Stimulated activated memory B cell treated with anti-CD40 and anti-IgM and Interleukin-4, amounts not matched to agents 10 μg/mL and 1 μg/mL and 100 μg/mL, for 72 hours (primary cell): ENCODE data around the gene KCNT2.

ENCODE experiments used
- ATAC-seq: fragments of 150-1000 bp; cut with Tn5 transposase; 2 replicates; pipeline ENCODE4 v1.10.0; 2021
- H3K27ac Mint-ChIP-seq: one replicate; pipeline ENCODE4 v1.8.0; 2022; ENCODE audit warnings: mild to moderate bottlenecking, mixed read lengths
- H3K27me3 Mint-ChIP-seq: one replicate; pipeline ENCODE4 v1.8.0; 2022; ENCODE audit warnings: mixed read lengths
- H3K36me3 Mint-ChIP-seq: one replicate; pipeline ENCODE4 v1.8.0; 2022; ENCODE audit warnings: mixed read lengths
- H3K4me1 Mint-ChIP-seq: one replicate; pipeline ENCODE4 v1.8.0; 2022; ENCODE audit warnings: mixed read lengths
- H3K4me3 Mint-ChIP-seq: one replicate; pipeline ENCODE4 v1.8.0; 2022; ENCODE audit warnings: mild to moderate bottlenecking, moderate library complexity, mixed read lengths
- H3K9me3 Mint-ChIP-seq: one replicate; pipeline ENCODE4 v1.8.0; 2022; ENCODE audit warnings: mixed read lengths

KCNT2 gene

GRCh38 chr1:196609370-196609737 lies 1.1 kb upstream of the KCNT2 start:
- Mint-ChIP-seq H3K9me3 (peaks cover 10% of the 10 kb centered on the region), H3K4me1 (no peaks in the 10 kb centered on the region), H3K27ac (no peak overlapping the region), H3K36me3 (no peaks in the 10 kb centered on the region), H3K4me3 (no peak overlapping the region), H3K27me3 (peaks cover 11% of the 10 kb centered on the region)
- ATAC-seq = no peak

- Mint-ChIP-seq H3K4me3 (no peak overlapping the region), H3K27me3 (peaks cover 11% of the 10 kb centered on the region), H3K27ac (no peak overlapping the region), H3K9me3 (peaks cover 9% of the 10 kb centered on the region), H3K36me3 (no peaks in the 10 kb centered on the region), H3K4me1 (no peaks in the 10 kb centered on the region)
- ATAC-seq = no peak
Measured at GRCh38 chr1:196607981-196608380, 259 bp downstream of the KCNT2 start.

GRCh38 chr1:196603651-196604050 lies 4.6 kb downstream of the KCNT2 start:
- Mint-ChIP-seq H3K27ac (no peak overlapping the region), H3K4me3 (no peak overlapping the region), H3K9me3 (peaks cover 6% of the 10 kb centered on the region), H3K27me3 (peaks cover 11% of the 10 kb centered on the region), H3K4me1 (no peaks in the 10 kb centered on the region), H3K36me3 (no peaks in the 10 kb centered on the region)
- ATAC-seq = no peak

- no peak overlapping the region for H3K4me3 Mint-ChIP-seq
- H3K27me3 Mint-ChIP-seq = no peaks in the 10 kb centered on the region
- peaks cover 3% of the 10 kb centered on the region for H3K9me3 Mint-ChIP-seq
- no peaks in the 10 kb centered on the region for H3K4me1 Mint-ChIP-seq
- no peak for ATAC-seq
- H3K36me3 Mint-ChIP-seq = no peaks in the 10 kb centered on the region
- H3K27ac Mint-ChIP-seq = no peak overlapping the region
Measured at GRCh38 chr1:196598942-196599748, 9.1 kb downstream of the KCNT2 start.

- no peaks in the 10 kb centered on the region for H3K9me3 Mint-ChIP-seq
Measured at GRCh38 chr1:196594700-196595099, 13.5 kb downstream of the KCNT2 start.

GRCh38 chr1:196593955-196594354 lies 14.3 kb downstream of the KCNT2 start:
- Mint-ChIP-seq H3K27me3 (no peaks in the 10 kb centered on the region), H3K9me3 (no peaks in the 10 kb centered on the region), H3K27ac (no peak overlapping the region), H3K4me3 (no peak overlapping the region), H3K4me1 (no peaks in the 10 kb centered on the region), H3K36me3 (no peaks in the 10 kb centered on the region)
- ATAC-seq = no peak

More at GRCh38 chr1:196594700-196595099, 13.5 kb downstream of the KCNT2 start:
- Mint-ChIP-seq H3K36me3 (no peaks in the 10 kb centered on the region), H3K27ac (no peak overlapping the region), H3K27me3 (no peaks in the 10 kb centered on the region), H3K4me1 (no peaks in the 10 kb centered on the region), H3K4me3 (no peak overlapping the region)
- ATAC-seq = no peak

GRCh38 chr1:196590959-196591358 lies 17.3 kb downstream of the KCNT2 start:
- ATAC-seq = no peak
- Mint-ChIP-seq H3K36me3 (no peaks in the 10 kb centered on the region), H3K9me3 (no peaks in the 10 kb centered on the region), H3K27me3 (no peaks in the 10 kb centered on the region), H3K27ac (no peak overlapping the region), H3K4me3 (no peak overlapping the region), H3K4me1 (no peaks in the 10 kb centered on the region)

GRCh38 chr1:196590012-196590708 lies 18.1 kb downstream of the KCNT2 start:
- Mint-ChIP-seq H3K36me3 (no peaks in the 10 kb centered on the region), H3K27me3 (no peaks in the 10 kb centered on the region), H3K4me1 (no peaks in the 10 kb centered on the region), H3K27ac (no peak overlapping the region), H3K4me3 (no peak overlapping the region), H3K9me3 (no peaks in the 10 kb centered on the region)
- ATAC-seq = no peak

GRCh38 chr1:196584696-196585095 lies 23.5 kb downstream of the KCNT2 start:
- Mint-ChIP-seq H3K9me3 (peaks cover 5% of the 10 kb centered on the region), H3K4me3 (no peak overlapping the region), H3K27me3 (no peaks in the 10 kb centered on the region), H3K36me3 (no peaks in the 10 kb centered on the region), H3K27ac (no peak overlapping the region), H3K4me1 (no peaks in the 10 kb centered on the region)
- no peak for ATAC-seq

GRCh38 chr1:196577386-196577785 lies 30.9 kb downstream of the KCNT2 start:
- H3K27ac Mint-ChIP-seq = no peak overlapping the region
- no peak overlapping the region for H3K4me3 Mint-ChIP-seq
- H3K4me1 Mint-ChIP-seq = no peaks in the 10 kb centered on the region
- H3K36me3 Mint-ChIP-seq = no peaks in the 10 kb centered on the region
- H3K9me3 Mint-ChIP-seq = peaks cover 2% of the 10 kb centered on the region
- no peaks in the 10 kb centered on the region for H3K27me3 Mint-ChIP-seq
- ATAC-seq = no peak

- Mint-ChIP-seq H3K36me3 (no peaks in the 10 kb centered on the region), H3K27ac (no peak overlapping the region), H3K9me3 (peaks cover 4% of the 10 kb centered on the region)
Measured at GRCh38 chr1:196573226-196573625, 35.0 kb downstream of the KCNT2 start.

GRCh38 chr1:196567238-196567637 lies 41.0 kb downstream of the KCNT2 start:
- Mint-ChIP-seq H3K4me1 (no peaks in the 10 kb centered on the region), H3K27ac (no peak overlapping the region), H3K9me3 (peaks cover 11% of the 10 kb centered on the region), H3K36me3 (no peaks in the 10 kb centered on the region), H3K4me3 (no peak overlapping the region), H3K27me3 (no peaks in the 10 kb centered on the region)
- no peak for ATAC-seq

More at GRCh38 chr1:196573226-196573625, 35.0 kb downstream of the KCNT2 start:
- no peaks in the 10 kb centered on the region for H3K4me1 Mint-ChIP-seq
- H3K4me3 Mint-ChIP-seq = no peak overlapping the region
- ATAC-seq = no peak
- no peaks in the 10 kb centered on the region for H3K27me3 Mint-ChIP-seq

GRCh38 chr1:196563768-196564167 lies 44.5 kb downstream of the KCNT2 start:
- no peak overlapping the region for H3K4me3 Mint-ChIP-seq
- no peak for ATAC-seq

GRCh38 chr1:196559314-196559713 lies 48.9 kb downstream of the KCNT2 start:
- Mint-ChIP-seq H3K9me3 (peaks cover 8% of the 10 kb centered on the region), H3K4me1 (no peaks in the 10 kb centered on the region), H3K4me3 (no peak overlapping the region), H3K27ac (no peak overlapping the region), H3K36me3 (no peaks in the 10 kb centered on the region), H3K27me3 (no peaks in the 10 kb centered on the region)
- ATAC-seq = no peak

More at GRCh38 chr1:196563768-196564167, 44.5 kb downstream of the KCNT2 start:
- Mint-ChIP-seq H3K36me3 (no peaks in the 10 kb centered on the region), H3K4me1 (no peaks in the 10 kb centered on the region), H3K9me3 (peaks cover 11% of the 10 kb centered on the region), H3K27ac (no peak overlapping the region), H3K27me3 (no peaks in the 10 kb centered on the region)

- no peaks in the 10 kb centered on the region for H3K4me1 Mint-ChIP-seq
- H3K9me3 Mint-ChIP-seq = peaks cover 8% of the 10 kb centered on the region
- H3K27ac Mint-ChIP-seq = no peak overlapping the region
- no peaks in the 10 kb centered on the region for H3K27me3 Mint-ChIP-seq
- no peak overlapping the region for H3K4me3 Mint-ChIP-seq
- ATAC-seq = no peak
- no peaks in the 10 kb centered on the region for H3K36me3 Mint-ChIP-seq
Measured at GRCh38 chr1:196558411-196558810, 49.8 kb downstream of the KCNT2 start.

- H3K4me3 Mint-ChIP-seq = no peak overlapping the region
Measured at GRCh38 chr1:196557797-196558196, 50.4 kb downstream of the KCNT2 start.

More at GRCh38 chr1:196557797-196558196, 50.4 kb downstream of the KCNT2 start:
- H3K27ac Mint-ChIP-seq = no peak overlapping the region
- no peaks in the 10 kb centered on the region for H3K36me3 Mint-ChIP-seq
- H3K9me3 Mint-ChIP-seq = peaks cover 8% of the 10 kb centered on the region
- ATAC-seq = no peak
- H3K4me1 Mint-ChIP-seq = no peaks in the 10 kb centered on the region
- no peaks in the 10 kb centered on the region for H3K27me3 Mint-ChIP-seq
